LNCaP clone FGC (cell line): ENCODE results near the gene TBL1X.
A peak's percentile ranks its signal among the peaks of the same experiment; 100 is the strongest.
"Not testable (repeated sequence)": the region's sequence is repeated elsewhere in the genome, so short reads cannot be mapped to it uniquely, and the experiment has no call there.

Source experiments
- DNase-seq: peaks from one replicate; pipeline ENCODE4 v3.0.0-alpha.2; 2011; ENCODE audit warnings: low read depth
- H3K4me3 ChIP-seq: 2 replicates; pipeline ENCODE4 v1.5.1; 2011; ENCODE audit warnings: mild to moderate bottlenecking, low read depth, low read length, control low read depth
- TF ChIP-seq, protein P1 (sequence below): IDR thresholded peaks from 2 replicates; pipeline ENCODE4 v1.5.1; 2012; ENCODE audit warnings: mild to moderate bottlenecking; ENCODE audit not compliant: control insufficient read depth, insufficient read depth; ENCODE audit errors: extremely low read depth

Gene TBL1X

DNA sequence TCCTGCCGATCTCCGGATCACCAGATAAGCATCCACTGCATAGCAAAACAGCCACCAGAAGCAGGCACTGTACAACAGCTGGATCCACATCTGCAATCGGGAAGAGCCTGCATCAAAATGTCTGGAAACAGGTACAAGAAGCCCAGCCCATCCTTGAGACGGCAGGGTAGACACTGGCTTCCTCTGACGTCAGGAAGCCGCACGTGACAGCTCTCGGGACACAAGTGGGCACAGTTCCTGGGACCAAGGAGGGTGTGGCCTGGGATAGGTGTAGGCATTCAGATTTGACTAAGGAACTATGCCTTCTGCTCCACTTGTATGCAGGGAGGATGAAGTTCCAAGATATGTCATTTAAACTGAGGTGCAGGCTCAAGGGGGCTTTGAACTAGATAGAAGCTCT, 294.5 kb downstream of the TBL1X start:
- no peak for DNase-seq
- TF ChIP-seq, protein P1, sequence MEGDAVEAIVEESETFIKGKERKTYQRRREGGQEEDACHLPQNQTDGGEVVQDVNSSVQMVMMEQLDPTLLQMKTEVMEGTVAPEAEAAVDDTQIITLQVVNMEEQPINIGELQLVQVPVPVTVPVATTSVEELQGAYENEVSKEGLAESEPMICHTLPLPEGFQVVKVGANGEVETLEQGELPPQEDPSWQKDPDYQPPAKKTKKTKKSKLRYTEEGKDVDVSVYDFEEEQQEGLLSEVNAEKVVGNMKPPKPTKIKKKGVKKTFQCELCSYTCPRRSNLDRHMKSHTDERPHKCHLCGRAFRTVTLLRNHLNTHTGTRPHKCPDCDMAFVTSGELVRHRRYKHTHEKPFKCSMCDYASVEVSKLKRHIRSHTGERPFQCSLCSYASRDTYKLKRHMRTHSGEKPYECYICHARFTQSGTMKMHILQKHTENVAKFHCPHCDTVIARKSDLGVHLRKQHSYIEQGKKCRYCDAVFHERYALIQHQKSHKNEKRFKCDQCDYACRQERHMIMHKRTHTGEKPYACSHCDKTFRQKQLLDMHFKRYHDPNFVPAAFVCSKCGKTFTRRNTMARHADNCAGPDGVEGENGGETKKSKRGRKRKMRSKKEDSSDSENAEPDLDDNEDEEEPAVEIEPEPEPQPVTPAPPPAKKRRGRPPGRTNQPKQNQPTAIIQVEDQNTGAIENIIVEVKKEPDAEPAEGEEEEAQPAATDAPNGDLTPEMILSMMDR = no peak

DNA sequence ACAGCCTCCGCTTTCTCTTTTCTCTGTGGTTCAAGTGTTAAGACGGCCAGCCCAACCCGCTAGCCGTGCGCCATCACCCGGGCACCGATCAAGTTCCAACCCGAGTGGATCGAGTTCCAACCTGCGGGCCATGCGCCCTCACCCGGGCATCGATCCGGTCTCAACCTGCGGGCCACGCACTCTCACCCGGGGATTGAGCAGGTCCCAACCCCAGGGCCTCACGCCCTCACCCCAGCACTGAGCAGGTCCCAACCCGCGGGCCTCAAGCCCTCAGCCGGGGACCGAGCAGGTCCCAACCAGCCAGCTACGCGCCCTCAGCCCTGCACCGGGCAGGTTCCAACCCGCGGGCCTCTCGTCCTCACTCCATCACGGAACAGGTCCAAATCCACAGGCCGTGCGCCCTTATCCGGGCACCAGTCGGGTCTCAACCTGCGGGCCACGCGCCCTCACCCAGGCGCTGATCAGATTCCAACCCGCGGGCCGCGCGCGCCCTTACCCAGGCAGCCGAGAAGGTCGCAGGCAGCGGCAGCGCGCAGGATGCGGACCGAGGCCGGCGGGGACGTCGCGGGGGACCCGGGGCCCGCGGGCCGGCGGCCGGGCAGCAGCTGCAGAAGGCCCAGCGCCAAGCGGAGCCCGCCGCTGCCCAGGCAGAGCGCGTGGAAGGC, 300.3 kb downstream of the TBL1X start:
- TF ChIP-seq, protein P1 = no peak
- no peak overlapping the region for H3K4me3 ChIP-seq

More for the DNA sequence above, 294.5 kb downstream of the TBL1X start:
- H3K4me3 ChIP-seq = no peak overlapping the region

DNA sequence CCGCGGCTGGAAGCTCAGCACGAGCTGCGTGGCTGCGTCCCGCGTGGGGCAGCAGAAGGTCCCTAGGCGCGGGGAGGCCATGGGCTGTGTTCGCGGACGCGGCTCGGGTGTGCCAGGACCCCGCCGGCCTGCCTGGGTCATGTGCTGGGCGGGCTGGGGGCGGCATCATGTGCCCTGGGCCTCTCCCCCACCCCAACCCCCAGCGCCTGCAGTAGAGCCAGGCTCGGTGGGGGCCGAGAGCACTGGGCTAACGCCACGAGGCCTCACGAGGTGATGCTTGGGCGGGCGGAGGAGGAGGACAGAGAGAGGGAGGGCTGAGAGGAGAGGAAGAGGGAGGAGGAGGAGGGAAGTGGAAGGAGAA, 300.9 kb downstream of the TBL1X start, which contains the start of gene GPR143:
TSS of gene GPR143 (minus strand) at position 111 of the 361 bp plus-strand sequence. CDS start at position 81, 30 bp downstream.
- no peak for DNase-seq
- H3K4me3 ChIP-seq = no peak within 1 kb of the TSS
- TF ChIP-seq, protein P1 = no peak

More for the DNA sequence above, 300.3 kb downstream of the TBL1X start:
- DNase-seq = no peak

DNA sequence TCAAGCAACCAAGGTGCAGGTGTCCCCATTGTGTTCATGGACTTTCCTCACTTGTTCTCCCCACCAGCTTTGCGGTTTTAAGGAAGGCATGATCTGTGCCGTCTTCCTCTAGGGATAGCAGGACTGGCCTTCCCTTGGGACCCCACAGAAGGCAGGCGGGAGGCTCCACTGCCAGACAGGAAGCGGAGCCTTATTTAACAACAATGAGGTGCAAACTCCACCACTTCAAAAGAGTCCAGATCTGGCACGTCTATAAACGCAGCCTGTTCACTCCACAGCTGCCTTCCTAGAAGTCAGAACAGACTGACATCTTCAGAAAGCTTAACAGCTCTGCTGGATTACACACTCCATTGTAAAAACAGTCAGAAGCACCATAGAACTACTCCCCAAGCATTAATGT, 302.5 kb downstream of the TBL1X start:
- no peak for DNase-seq
- no peak overlapping the region for H3K4me3 ChIP-seq
- TF ChIP-seq, protein P1 = no peak

DNA sequence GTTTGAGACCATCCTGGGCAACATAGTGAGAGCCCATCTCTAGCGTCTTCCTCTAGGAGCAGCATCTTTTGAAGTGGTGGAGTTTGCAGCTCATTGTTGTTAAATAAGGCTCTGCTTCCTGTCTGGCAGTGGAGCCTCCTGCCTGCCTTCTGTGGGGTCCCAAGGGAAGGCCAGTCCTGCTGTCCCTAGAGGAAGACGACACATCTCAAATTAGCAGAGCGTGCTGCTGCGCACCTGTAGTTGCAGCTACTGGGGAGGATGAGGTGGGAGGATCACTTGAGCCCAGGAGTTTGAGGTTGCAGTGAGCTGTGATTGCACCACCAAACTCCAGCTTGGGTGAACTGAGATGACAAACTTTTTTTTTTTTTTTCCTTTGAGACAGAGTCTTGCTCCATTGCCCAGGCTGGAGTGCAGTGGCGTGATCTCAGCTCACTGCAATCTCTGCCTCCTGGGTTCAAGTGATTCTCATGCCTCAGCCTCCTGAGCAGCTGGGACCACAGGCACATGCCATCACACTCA, 303.5 kb downstream of the TBL1X start:
- not testable (repeated sequence) for H3K4me3 ChIP-seq

DNA sequence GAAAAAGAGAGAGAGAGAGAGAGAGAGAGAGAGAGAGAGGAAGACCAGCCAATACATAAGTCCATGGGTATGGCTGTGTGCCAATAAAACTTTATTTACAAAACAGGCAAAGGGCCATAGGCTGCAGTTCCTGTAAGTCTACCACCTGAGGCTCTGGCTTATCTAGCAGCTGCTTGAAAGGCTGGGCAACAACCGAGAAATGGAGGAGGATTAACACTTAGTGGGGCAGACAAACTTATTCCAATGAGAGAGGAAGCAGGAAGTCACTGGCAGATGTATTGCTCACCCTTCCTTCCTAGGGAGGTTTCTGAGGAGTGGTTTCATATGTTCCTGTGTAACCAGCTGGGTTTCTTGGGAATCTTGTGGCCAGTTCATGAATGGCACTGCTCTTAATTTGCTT, 305.5 kb downstream of the TBL1X start:
- TF ChIP-seq, protein P1 = no peak
- peak; percentile 52 for DNase-seq
- H3K4me3 ChIP-seq = no peak overlapping the region

More for the DNA sequence above, 303.5 kb downstream of the TBL1X start:
- not testable (repeated sequence) for DNase-seq

DNA sequence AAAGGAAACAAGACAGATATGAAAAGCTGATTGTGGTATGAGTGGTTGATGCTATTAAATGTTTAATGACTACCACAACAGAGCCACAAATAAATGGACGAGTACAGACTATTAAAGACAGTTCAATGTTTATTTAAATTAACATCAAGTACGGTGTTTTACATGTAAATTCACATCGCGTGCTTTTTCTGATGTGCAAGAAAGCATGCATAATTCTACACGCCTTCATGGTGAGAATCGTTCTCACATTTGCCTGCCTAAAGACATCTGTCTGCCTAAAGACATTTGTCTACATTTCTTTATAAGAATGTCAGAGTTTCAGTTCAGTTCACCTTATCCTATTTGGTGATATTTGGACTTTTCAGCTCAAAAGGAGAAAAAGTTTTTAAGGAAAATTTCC, 308.1 kb downstream of the TBL1X start:
- DNase-seq = no peak
- TF ChIP-seq, protein P1 = no peak
- no peak overlapping the region for H3K4me3 ChIP-seq
